Skin of body (tissue), 2 donors: ENCODE results near the gene GLTP. TPM values are rescaled to one million over a fixed set of nuclear protein-coding genes. Genes with fewer than 3 reads are reported as not detected.
A peak's percentile ranks its signal among the peaks of the same experiment; 100 is the strongest.

Experiments
- DNase-seq: peaks from one replicate; lab custom pipeline; 2025; lab: John Stamatoyannopoulos, UW
- total RNA-seq: library from RNA; depleted of rRNA; stranded (reverse); fragments of >200 nt; gene quantifications from one replicate; pipeline ENCODE4 v1.2.3, GENCODE V29; 2014

Gene GLTP
- total RNA-seq, 1 donor from 2014 or later: 82.9 TPM

DNA sequence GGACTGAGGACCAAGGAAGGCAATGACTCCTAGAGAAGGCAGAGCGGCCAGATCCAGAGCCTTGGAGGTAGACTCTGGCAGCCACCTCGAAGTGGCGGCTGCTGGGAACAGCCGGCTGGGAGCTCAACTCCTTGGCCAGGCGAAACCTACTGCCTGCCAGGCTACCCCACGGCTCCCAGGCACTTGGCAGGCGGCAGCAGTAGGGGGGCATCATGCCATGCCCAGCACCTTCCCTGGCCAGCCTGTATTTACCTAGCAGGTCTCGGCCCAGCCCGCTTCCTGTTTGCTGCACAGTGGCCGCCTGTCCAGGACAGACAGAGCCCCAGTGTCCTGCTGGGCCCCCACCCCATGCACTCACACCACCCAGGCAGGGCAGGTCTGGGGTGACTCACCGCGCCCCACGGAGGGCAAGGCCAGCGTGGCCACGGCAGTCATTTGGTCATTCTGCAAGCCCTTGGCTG, 57.4 kb downstream of the GLTP start:
- DNase-seq: no peak

DNA sequence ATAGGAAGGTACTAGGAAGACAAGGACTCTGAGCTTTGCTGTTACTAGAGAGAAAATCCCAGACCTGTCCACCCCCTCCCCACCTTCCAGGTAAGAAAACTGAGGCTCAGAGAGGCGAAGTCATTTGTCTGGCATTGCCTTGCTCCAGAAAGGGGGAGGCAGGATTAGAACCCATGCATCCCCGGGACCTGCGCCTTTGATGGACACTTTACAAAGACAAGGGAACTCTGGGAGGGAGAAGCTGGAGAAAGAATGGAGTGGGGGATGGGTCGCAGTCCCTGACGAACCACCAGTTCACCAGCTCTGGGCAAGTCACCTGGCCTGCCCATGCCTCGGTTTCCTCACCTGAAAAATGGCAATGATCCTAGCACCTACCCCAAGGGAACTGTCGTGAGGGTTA, 57.9 kb downstream of the GLTP start:
- no peak for DNase-seq

DNA sequence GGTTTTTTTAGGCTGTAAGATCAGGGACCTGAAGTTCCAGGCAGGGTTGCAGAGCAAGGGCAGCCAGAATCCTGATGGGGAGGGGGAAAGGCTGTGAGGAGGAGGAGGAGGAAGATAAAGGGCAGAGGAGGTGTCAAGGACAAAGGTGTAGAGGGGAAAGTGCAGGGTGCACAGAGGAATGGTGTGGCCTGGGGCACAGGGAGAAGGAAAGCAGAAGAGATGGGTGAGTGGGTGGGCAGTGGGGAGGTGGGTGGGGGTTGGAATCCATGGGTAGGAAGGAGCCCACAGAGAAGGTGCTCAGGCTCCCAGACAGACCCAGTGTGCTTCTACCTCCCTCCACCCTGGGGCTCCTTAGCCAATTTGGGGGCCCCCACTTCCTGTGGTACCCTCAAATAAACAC, 58.4 kb downstream of the GLTP start:
- no peak for DNase-seq

DNA sequence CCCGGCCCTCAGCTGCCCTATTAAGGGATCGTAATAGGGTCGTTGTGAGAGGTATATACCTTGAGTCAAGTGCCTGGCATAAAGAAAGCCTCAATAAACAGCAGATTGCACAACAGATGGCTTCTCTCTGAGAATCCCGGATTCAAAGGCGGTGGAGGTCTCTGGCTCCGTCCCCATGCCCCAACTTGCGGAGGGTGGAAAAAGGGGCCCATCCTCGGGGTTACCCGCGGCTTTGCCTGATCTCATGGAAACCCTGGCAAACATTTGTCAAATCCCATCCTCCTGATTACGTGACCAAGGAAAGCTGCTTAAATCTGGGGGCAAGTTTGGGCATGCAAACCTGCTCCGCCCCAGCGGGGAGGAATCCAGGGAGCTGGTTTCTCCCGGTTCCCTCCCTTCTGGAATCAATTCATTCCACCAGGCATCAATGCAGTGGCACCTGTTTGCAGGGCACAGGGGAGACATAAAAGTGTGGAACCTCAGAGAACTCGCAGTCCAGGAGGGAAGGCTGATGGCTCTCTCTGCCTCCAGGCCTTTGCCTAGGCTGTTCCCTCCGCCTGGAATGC, 59.4 kb downstream of the GLTP start:
- DNase-seq: peak; percentile 37

DNA sequence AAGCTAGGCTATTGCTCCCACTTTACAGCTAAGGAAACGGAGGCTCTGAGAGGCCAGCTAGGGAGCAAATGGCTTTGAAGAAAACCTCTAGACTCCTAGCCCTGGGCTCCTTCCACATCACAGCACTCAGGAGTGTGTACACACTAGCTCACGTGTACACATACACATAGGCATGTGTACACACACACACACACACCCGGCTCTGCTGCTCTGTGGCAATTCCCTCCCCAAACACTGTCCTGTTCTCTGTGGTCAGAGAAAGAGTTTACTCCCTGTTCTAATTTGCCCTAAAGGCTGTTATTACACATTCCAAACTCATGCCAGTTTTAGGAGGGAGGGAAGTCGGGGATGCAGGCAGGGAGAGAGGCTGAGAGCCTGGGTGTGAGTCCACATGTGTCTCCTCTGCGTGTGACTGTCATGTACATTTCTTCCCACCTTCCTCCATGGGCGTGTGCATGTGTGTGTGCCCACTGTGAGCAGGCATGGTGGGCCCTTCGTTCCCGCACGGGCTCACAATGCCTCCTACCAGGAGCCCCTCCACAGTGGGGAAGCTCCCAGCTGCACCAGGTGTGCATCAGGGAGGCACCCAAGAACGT, 61.3 kb downstream of the GLTP start:
- no peak for DNase-seq

DNA sequence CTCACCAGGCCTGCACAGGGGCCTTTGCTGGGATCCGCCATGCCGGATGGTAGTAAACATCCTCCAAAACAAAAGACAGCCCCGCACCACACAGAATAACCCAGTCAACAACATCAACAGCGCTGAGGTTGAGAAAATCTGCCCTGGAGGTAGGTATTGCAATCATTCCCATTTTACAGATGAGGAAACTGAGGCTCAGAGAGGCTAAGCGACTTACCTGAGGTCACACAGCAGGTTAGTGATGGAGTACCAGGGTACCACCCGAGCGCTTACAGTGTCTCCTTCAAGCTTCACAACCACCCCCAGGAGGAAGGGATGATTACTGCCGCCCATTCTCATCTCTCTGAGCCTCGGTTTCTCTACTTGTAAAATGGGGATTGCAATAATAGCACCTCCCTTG, 62.1 kb downstream of the GLTP start:
- no peak for DNase-seq

DNA sequence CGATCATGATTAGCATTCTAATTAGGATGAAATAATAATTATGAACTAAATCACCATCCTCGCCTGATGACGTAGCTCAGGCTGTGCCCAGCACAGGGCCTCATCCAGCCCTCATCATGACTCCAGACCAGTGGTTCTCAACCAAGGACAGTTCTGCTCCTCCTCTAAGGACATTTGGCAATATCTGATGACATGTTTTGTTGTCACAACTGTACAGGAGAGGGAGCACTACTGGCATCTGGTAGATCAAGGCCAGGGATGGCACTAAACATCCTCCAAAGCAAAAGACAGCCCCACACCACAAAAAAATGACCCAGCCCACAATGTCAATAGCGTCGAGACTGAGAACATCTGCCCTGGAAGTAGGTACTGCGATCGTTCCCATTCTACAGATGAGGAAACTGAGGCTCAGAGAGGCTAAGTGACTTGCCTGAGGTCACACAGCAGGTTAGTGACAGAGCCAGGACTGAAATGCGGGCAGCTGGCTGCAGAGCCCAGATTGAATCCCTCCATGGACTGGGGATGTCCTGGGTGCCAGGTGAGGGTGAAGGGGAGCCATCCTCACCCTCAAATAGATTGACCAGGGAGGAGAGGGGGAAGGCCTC, 62.6 kb downstream of the GLTP start:
- DNase-seq: no peak

DNA sequence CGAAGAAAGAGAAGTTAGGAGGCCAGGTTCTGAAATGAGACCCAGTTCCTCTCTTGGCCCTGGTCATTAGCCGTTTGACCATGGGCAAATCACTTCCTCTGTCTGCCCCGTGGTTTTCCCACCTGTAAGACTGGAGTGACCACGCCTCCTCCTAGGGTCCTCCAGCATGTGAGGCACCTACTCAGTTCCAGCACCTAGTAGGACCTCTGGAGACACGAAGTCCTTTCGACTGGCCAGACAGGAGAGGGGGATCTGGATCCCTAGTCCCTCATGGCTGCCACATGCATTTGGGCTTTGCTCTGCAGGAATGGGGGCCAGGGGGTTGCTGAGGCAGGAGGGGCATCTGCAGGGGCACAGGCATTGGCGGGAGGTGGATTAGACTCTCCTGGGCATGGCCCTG, 63.5 kb downstream of the GLTP start:
- no peak for DNase-seq

DNA sequence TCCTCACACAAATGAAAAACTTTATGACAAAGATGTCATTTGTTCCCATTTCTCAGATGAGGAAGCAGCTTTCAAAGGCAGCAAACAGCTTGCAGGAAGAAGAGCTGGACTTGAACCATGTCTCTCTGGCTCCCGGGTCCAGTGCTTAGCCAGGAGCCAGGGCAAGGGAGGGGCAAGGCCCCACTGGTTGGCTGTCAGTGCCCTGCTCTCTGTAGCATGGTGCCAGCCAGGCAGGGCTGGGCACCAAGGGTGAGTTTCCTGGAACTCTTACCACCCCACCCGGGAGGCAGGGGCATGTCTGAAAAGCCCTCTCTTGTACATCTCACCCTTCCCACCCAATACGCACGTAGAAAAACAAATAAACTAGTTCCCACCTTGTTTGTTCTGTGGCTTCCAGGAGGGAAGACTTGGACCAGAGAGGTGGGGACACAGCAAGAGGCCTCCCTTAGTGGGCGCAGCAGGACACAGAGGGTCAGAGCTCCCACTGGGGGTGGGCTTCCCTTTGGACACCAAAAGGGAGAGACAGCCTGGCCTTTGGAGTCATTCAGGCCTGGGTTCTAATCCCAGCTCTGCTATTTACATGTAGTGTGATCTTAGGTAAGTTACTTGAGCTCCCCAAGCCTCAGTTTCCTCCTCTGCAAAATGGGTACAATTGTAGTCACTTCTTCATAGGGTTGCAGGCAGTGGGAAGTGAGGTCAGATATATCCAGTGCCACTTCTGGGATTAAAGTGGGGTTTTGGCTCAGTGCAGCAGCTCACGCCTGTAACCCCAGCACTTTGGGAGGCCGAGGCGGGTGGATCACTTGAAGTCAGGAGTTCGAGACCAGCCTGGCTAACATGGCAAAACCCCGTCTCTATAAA, 64.4 kb downstream of the GLTP start:
- no peak for DNase-seq

DNA sequence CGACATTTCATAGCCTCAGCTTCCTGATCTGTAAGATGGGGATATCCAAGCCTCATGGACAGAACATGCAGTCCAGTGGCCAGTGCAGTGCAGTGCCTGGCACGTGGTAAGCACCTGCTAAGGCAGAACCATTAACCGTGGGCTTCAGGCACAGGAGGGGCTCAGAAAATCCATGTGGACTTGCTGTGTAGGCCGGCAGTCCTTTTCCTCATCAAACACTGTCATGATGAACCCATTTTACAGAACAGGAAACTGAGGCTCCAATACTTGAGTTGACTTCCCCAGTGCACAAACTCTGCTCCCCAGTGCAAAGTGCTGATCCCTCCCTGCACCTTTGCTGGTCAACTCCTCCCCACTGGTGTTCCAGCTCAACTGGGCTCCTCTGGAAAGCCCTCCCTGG, 65.1 kb downstream of the GLTP start:
- no peak for DNase-seq

DNA sequence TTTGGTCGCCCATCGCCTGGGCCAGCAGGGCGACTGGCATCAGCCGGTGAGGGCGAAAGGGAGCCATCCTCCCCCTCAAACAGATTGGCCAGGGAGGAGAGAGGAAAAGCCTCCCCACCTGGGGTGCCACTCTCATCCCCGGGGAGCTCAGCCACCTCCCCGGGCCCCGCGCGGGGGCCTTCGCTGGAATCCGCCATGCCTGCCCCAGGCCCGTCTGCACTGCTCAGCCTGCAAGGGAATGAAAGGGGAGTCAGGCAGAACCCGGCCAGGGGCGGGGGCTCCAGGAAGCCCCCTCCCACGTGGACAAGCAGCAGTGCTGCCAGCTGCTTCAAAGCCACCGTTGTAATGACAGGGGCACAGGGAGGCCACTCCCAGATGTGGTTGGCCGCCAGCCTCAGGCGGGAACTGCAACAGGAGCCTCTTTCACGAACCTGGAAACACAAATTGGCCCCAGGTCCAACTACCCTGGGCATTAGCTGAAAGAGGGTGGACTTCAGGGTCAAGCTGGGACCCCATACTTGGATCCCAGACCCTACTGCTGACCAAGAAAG, 65.7 kb downstream of the GLTP start:
- DNase-seq: no peak

DNA sequence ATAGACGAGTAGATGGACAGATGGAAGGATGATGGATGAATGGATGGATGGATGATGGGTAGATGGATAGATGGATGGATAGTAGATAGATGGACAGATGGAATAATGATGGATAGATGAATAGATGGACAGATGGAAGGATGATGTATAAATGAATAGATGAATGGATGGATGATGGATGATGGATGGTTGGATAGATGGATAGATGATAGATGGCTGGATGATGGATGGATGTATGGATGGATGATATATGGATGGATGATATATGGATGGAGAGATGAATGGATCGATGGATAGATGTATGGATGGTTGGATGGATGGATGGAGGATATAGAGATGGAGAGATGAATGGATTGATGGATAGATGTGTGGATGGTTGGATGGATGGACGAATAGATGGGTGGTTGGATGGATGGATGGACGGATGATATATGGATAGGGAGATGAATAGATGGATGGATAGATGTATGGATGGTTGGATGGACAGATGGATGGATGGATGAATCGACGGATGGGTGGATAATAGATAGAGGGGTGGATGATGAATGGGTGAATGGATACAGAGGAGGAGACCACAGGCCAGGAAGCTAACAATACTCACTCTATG, 66.4 kb downstream of the GLTP start:
- DNase-seq: no peak

DNA sequence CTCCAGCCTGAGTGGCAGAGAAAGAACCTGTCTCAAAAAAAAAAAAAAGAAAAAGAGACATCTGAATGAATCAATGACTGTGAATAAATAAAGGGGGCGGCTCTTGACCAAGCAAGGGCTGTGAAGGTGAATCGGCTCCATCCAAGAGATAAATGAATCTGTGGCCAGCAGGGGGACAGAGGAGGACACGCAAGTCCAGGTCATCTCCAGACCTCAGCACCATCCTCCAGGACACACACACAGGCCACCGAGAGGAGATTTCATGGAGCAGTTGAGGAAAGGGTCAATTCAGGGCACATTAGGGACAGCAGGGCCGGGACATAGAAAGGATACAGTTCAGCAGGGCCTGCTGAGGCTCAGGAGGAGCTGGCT, 68.7 kb downstream of the GLTP start:
- DNase-seq: no peak

DNA sequence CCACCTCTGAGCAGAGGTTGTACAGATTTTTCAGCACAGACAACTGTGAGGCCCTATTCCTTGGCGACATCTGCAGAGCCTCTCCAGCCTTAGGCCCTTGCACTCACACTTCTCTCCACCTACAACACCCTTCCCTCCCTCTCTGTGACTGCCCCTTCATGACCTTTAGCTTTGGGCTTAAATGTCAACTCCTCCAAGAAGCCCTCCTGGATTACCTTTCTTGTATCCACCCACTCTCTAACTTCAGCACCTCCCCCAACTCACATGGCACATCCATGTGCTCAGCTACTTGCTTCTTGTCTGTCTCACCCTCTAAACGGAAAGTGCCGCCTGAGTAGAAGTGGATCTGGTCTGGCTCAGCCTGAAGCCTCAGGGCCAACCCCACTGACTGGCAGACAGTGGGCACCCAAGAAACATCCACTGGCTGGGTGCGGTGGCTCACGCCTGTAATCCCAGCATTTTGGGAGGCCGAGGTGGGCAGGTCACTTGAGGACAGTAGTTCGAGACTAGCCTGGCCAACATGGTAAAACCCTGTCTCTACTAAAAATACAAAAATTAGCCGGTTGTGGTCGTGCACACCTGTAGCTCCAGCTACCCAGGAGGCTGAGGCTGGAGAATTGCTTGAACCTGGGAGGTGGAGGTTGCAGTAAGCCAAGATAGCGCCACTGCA, 69.3 kb downstream of the GLTP start:
- DNase-seq: no peak

DNA sequence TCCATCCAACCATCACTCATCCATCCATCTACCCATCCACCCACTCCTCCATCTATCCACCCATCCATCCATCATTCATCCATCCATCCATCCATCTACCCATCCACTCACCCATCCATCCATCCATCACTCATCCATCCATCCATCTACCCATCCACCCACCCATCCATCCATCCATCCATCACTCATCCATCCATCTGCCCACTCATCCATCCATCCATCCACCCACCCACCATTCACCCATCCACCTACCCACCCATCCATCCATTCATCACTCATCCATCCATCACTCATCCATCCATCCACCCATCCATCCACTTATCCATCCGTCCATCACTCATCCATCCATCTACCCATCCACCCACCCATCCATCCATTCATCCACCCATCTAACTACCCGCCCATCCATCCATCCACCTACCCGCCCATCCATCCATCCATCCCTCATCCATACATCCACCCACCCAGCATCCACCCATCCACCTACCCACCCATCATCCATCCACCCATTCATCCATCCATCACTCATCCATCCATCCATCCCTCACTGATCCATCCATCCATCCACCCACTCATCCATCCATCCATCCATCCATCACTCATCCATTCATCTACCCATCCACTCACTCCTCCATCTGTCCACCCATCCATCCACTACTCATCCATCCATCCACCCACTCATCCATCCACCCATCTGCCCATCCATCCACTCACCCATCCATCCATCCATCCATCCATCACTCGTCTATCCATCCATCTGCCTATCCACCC, 71.3 kb downstream of the GLTP start:
- no peak for DNase-seq

DNA sequence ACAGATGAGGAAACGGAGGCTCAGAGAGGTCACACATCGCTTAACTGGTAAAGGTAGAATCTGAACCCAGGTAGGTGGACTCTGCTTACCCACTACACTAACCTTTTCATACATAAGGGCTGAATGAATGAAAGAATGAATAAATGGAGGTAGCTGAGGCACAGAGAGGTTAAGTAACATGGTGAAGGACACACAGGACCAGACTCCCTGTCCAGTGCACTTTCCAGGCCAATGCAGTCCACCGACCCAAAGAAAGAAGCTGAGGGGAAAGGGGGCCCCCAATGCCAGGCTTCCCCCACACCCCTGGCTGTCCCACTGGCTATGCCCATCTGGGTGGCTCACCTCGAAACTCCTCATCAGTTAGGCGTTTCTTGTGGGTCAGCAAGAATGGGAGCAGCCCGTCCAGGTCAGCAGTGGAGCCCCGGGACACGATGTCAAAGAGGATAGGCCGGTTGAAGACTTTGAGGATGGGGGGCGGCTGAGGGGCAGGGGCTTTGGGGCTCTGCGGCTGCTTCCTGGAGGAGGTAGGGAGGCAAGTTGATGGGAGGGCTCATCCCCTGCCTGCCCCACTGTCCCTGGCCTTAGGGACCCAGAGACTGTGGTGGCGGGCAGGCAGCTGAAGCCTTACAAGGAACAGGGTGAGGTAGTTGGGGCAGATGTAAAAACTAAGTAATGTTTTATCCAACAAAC, 72.2 kb downstream of the GLTP start:
- DNase-seq: no peak

DNA sequence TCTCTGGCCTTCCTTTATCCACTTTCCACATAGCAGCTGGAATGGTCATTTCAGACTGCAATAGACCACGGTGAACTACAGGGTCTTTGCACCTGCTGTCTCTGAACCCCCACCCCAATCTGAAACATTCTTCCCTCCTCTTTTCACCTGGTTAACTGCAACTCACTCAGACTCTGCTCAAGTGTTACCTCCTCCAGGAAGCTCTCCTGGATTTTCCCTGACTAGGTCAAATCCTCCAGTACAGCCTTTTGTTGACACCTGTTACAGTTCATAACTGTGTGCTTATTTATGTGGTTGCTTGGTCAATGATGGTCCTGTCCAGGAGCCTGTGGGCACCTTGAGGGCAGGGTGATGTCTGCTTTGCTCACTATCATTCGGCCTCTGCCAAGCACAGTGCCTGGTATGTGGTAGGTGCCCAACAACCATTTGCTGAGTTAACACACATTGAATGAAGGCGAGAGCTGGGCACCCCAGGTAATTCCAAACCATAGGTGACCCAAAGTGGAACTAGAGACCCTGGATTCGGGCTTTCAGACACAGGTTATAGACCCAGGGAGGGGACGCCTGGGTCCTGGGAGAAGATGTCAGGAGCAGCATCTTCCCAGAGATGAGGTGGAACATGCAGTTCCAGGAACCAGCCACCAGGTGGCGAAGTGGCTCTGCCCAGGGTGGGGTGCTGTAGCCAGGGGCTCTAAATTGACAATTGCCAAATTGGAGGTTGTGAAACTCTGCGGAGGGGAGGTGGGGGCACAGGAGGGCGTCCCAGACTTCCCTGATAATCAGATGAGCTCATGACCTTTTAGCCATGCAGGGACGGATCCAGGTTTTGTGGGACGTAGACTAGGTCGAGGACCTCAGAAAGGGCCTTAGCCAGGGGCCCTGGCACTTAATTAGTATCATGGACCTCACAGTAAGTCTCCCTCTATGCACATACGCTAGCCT, 75.2 kb downstream of the GLTP start:
- DNase-seq: peak; percentile 19

DNA sequence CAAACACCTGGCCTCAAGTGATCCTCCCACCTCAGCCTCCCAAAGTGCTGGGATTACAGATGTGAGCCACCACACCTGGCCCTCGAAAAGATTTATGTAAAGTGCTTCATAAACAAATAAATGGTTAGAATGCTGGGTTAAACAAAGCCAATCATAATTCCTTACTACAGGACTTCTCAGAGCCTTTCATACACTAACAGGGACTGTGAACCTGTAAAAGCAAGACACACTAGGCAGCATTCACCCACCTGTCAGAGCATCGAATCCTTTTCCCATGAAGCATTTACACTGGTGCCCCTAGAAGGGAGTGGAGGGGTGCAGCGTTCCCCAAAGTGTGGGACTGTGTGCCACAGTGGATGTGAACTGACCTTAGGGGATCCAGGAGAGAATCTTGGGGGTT, 76.7 kb downstream of the GLTP start:
- DNase-seq: no peak

DNA sequence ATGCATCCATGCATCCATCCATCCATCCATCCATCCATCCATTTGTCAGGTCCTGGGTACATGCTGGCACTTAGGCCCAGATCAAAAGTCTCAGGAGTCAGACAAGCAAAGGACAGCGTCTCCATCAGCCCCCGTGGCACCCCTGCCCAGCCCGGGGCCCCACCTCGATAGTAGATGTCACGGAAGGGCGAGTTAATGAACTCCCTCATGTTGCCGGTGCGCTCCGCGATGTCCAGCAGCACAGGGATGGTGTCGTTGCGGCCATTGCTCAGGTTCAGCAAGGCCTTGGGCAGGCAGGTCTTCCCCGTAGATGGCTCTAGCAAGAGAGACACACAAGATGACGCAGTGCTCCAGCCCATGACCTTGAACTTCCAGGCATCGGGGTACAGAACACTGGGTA, 77.5 kb downstream of the GLTP start:
- no peak for DNase-seq
